HepG2 (cell line): Measurements from ENCODE around the gene ATP8A2. TPM values are rescaled to one million over a fixed set of nuclear protein-coding genes. Genes with fewer than 3 reads are reported as not detected.

Experiments
- ATAC-seq: fragments of 200-7000 bp; cut with Tn5 transposase; 3 replicates; pipeline ENCODE4 v1.9.1; 2020; ENCODE audit warnings: mild to moderate bottlenecking, moderate library complexity
- BruUV-seq: library from RNA; stranded (reverse); fragments of 400-500 nt; replicated peaks from 2 replicates; lab custom pipeline; 2021; lab: Mats Ljungman, UMichigan
- CTCF ChIA-PET: fragments of 300-600 bp; formaldehyde crosslinking; extraction: SDS; loops from one replicate; lab custom pipeline; 2021; ENCODE audit warnings: low total read pairs, inconsistent platforms, low intra/inter-chr PET ratio; lab: Yijun Ruan, JAX
- POLR2A ChIA-PET: fragments of 350-600 bp; sonication (Branson Sonifier 250); formaldehyde crosslinking; loops from one replicate; lab custom pipeline; 2020; ENCODE audit warnings: antibody characterized with exemption, inconsistent platforms; lab: Yijun Ruan, JAX
- DNase-seq: peaks from one replicate; pipeline ENCODE4 v3.0.0-alpha.2; 2015; ENCODE audit warnings: low spot score
- FAIRE-seq: peaks from 3 replicates; lab custom pipeline; 2011; peaks lifted over from hg19 to GRCh38; lab: Jason Lieb, UNC
- H2AFZ ChIP-seq: one replicate; pipeline ENCODE4 v1.6.1; 2011; ENCODE audit warnings: low read length, inconsistent platforms
- H3K27ac ChIP-seq: fragments of 300-600 bp; 3 replicates; pipeline ENCODE4 v1.8.0; 2011; ENCODE audit warnings: mixed run types, mild to moderate bottlenecking, mixed read lengths, low read length, inconsistent platforms; ENCODE audit not compliant: insufficient read depth; ENCODE audit errors: extremely low read length
- H3K27me3 ChIP-seq, 2 experiments: fragments of 200-600 bp in 1 of 2; 2 replicates in 1 of 2; 3 replicates in 1 of 2; pipeline versions ENCODE4 v1.6.0 to v1.8.0; 2011; ENCODE audit warnings: low read length in 2 of 2, mild to moderate bottlenecking in 2 of 2, moderate library complexity in 2 of 2, inconsistent platforms in 1 of 2; ENCODE audit not compliant: insufficient read depth in 2 of 2, control insufficient read depth in 1 of 2
- H3K36me3 ChIP-seq, 2 experiments: fragments of 200-600 bp in 1 of 2; replicated peaks in 1 of 2; 2 replicates in 1 of 2; 3 replicates in 1 of 2; pipeline versions ENCODE4 v1.5.1 to v1.8.0; 2011; ENCODE audit warnings: low read length in 2 of 2, inconsistent platforms in 1 of 2; ENCODE audit not compliant: insufficient read depth in 2 of 2, control insufficient read depth in 1 of 2
- H3K4me1 ChIP-seq: 2 replicates; pipeline ENCODE4 v1.5.1; 2012; ENCODE audit warnings: low read length, inconsistent platforms; ENCODE audit not compliant: insufficient read depth
- H3K4me2 ChIP-seq: 2 replicates; pipeline ENCODE4 v1.6.0; 2011; ENCODE audit warnings: low read depth, low read length, inconsistent platforms
- H3K4me3 ChIP-seq, 3 experiments: fragments of 200-600 bp in 1 of 3; sonication (generic), shearing (Covaris generic) in 1 of 3; replicated peaks in 1 of 3; 2 replicates each; pipeline ENCODE4 v1.5.1; 2011 to 2016; ENCODE audit warnings: low read length in 3 of 3, inconsistent platforms in 2 of 3, low read depth in 2 of 3, mild to moderate bottlenecking in 2 of 3, control low read depth in 1 of 3, mixed read lengths in 1 of 3; ENCODE audit not compliant: insufficient read depth in 1 of 3
- H3K79me2 ChIP-seq: one replicate; pipeline ENCODE4 v1.6.1; 2011; ENCODE audit warnings: low read length, inconsistent platforms; ENCODE audit not compliant: insufficient read depth
- H3K9ac ChIP-seq: 2 replicates; pipeline ENCODE4 v1.6.0; 2011; ENCODE audit warnings: mild to moderate bottlenecking, low read depth, low read length, inconsistent platforms; ENCODE audit not compliant: insufficient read depth
- H3K9me3 ChIP-seq: 2 replicates; pipeline ENCODE4 v1.5.1; 2012; ENCODE audit warnings: mild to moderate bottlenecking, low read length
- H4K20me1 ChIP-seq: 2 replicates; pipeline ENCODE4 v1.6.0; 2011; ENCODE audit warnings: inconsistent platforms, mild to moderate bottlenecking, low read length, moderate library complexity; ENCODE audit not compliant: insufficient read depth
- BCLAF1 ChIP-seq: fragments of 450-650 bp; IDR thresholded peaks from 2 replicates; pipeline ENCODE4 v1.6.1; 2017; ENCODE audit warnings: mild to moderate bottlenecking
- CHD2 ChIP-seq: IDR thresholded peaks from 2 replicates; pipeline ENCODE4 v1.6.1; 2011; ENCODE audit warnings: low read depth, low read length, improper control_type of control experiment
- KDM5B ChIP-seq: sonication (generic); formaldehyde crosslinking; IDR thresholded peaks from 2 replicates; pipeline ENCODE4 v1.4.0; 2020; ENCODE audit warnings: missing genetic modification reagents, mild to moderate bottlenecking, borderline replicate concordance
- NPAS2 ChIP-seq: sonication (generic); formaldehyde crosslinking; IDR thresholded peaks from 2 replicates; pipeline ENCODE4 v1.8.0; 2022; ENCODE audit warnings: mild to moderate bottlenecking, missing genetic modification reagents, borderline replicate concordance
- SIN3A ChIP-seq: IDR thresholded peaks from 2 replicates; pipeline ENCODE4 v1.6.1; 2011; ENCODE audit warnings: low read depth, mild to moderate bottlenecking, control low read depth, low read length, borderline replicate concordance
- SMYD3 ChIP-seq: sonication (generic); formaldehyde crosslinking; IDR thresholded peaks from 2 replicates; pipeline ENCODE4 v1.8.1; 2023; ENCODE audit warnings: mild to moderate bottlenecking, missing genetic modification reagents
- THAP11 ChIP-seq: IDR thresholded peaks from 2 replicates; pipeline ENCODE4 v1.6.1; 2016; ENCODE audit warnings: missing biosample characterization, missing genetic modification reagents
- YEATS4 ChIP-seq: sonication (generic); formaldehyde crosslinking; IDR thresholded peaks from 2 replicates; pipeline ENCODE4 v1.4.0; 2020; ENCODE audit warnings: missing genetic modification reagents, borderline replicate concordance
- ZBTB37 ChIP-seq: sonication (generic); formaldehyde crosslinking; IDR thresholded peaks from 2 replicates; pipeline ENCODE4 v1.4.0; 2020; ENCODE audit warnings: mild to moderate bottlenecking, missing genetic modification reagents
- ZNF121 ChIP-seq: sonication (generic); formaldehyde crosslinking; IDR thresholded peaks from 2 replicates; pipeline ENCODE4 v1.5.0; 2020; ENCODE audit warnings: mild to moderate bottlenecking, missing genetic modification reagents
- WGBS: methylation state at CpG from one replicate; pipeline ENCODE4 v1.1.6; 2017; ENCODE audit warnings: low lambda C conversion rate; 5-methylcytosine and 5-hydroxymethylcytosine counted together
- in situ Hi-C: cut with HindIII; loops from 2 replicates; pipeline ENCODE4 v1.10.0; 2017; ENCODE audit warnings: low pct_unique_long_range_greater_than_20kb; ENCODE audit not compliant: extremely low pct_ligation_motif_present
- intact Hi-C: fragments of 100-400 bp; cut with micrococcal nuclease; formaldehyde crosslinking; loops from one replicate; pipeline ENCODE4 v1.10.0; 2022; ENCODE audit not compliant: unreplicated experiment
- polyA plus RNA-seq, 8 experiments: library from polyadenylated mRNA; depleted of rRNA in 3 of 8; stranded (reverse) in 7 of 8; unstranded in 1 of 8; fragments of >200 nt; fragmentation: Illumina TruSeq in 4 of 8; extraction: Trizol in 4 of 8; gene quantifications; 2 replicates each; pipeline versions ENCODE4 v1.2.1 to v1.2.3, GENCODE V29; 2011 to 2016; ENCODE audit warnings: low read depth in 4 of 8, missing spikeins in 1 of 8, mixed read lengths in 1 of 8; ENCODE audit not compliant: insufficient read depth in 1 of 8
- total RNA-seq, 5 experiments: library from RNA; depleted of rRNA; stranded (reverse); fragments of >200 nt; fragmentation: Illumina TruSeq; extraction: Trizol; gene quantifications; 2 replicates each; pipeline ENCODE4 v1.2.3, GENCODE V29; 2016; ENCODE audit warnings: low read depth in 1 of 5
- TF ChIP-seq, protein P1 (sequence below): sonication (generic); formaldehyde crosslinking; IDR thresholded peaks from 2 replicates; pipeline ENCODE4 v1.4.0; 2020; ENCODE audit warnings: mild to moderate bottlenecking, missing genetic modification reagents

The ATP8A2 gene
- total and polyA plus RNA-seq, 2 of the 13 experiments (the other 11 are each of a cell fraction or from before 2014, with no cell fraction given) = 0.09 TPM; not detected in 1

DNA sequence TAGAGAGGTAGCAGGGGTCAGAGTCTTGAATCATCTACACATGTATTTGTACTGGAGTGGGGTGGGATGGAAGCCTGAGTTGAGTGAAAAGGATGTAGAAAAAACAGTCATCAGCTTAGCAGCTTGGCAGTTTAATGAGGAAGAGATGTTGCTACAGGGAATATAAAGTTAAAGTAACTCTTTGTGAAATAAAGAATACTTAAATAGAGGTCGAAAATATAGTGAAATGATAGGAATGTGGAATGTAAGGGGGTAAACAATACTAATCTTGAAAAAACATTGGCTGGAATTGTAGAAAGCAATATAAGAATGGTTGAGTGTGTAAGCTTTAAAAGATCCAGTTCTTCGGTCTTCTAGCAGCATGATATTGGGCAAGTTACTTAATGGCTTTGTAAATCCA, 47.7 kb upstream of the ATP8A2 start:
- Histone ChIP-seq H3K4me2 (no peak overlapping the region), H3K27me3 (no peaks in the 10 kb centered on the region), H3K4me1 (no peaks in the 10 kb centered on the region), H3K27ac (no peak overlapping the region), H3K4me3 (no peak overlapping the region), H4K20me1 (no peaks in the 10 kb centered on the region), H3K36me3 (peaks cover 5 to 69% of the 10 kb centered on the region in 2 experiments), H3K9ac (no peak overlapping the region), H3K9me3 (no peaks in the 10 kb centered on the region), H3K79me2 (no peaks in the 10 kb centered on the region), H2AFZ (no peak overlapping the region)
- in situ Hi-C loops = no loop called here
- ATAC-seq (no peak), FAIRE-seq (no peak), DNase-seq (no peak)
- BruUV-seq = no TSS peak
- ChIA-PET POLR2A (no interaction called here), CTCF (no interaction called here)
- WGBS = 89% methylated on average over 2 of the region's 2 CpGs
- TF ChIP-seq THAP11 (no peak), NPAS2 (CRISPR knock-in tag) (no peak), SIN3A (no peak), KDM5B (CRISPR knock-in tag) (no peak), BCLAF1 (no peak), CHD2 (no peak), ZBTB37 (CRISPR knock-in tag) (no peak), YEATS4 (CRISPR knock-in tag) (no peak), ZNF121 (no peak), SMYD3 (CRISPR knock-in tag) (no peak)
- TF ChIP-seq, protein P1, sequence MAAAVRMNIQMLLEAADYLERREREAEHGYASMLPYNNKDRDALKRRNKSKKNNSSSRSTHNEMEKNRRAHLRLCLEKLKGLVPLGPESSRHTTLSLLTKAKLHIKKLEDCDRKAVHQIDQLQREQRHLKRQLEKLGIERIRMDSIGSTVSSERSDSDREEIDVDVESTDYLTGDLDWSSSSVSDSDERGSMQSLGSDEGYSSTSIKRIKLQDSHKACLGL (CRISPR knock-in tag) = no peak
- intact Hi-C loops = no loop called here
